DMS114 treated with DMSO at 0.1 percent for 48 hours (cell line): Measurements from ENCODE around the gene NXNL2.

Experiments used
- DNase-seq: peaks from one replicate; lab custom pipeline; 2025; ENCODE audit not compliant: unreplicated experiment; lab: John Stamatoyannopoulos, UW

Gene NXNL2

GRCh38 chr9:88578121-88579049 lies 43.4 kb downstream of the NXNL2 start:
- peak; percentile 33 for DNase-seq

- DNase-seq, result no peak
Measured at GRCh38 chr9:88579050-88579715, 44.2 kb downstream of the NXNL2 start.

- no peak for DNase-seq
Measured at GRCh38 chr9:88580961-88581360, 46.0 kb downstream of the NXNL2 start.

GRCh38 chr9:88583901-88584596 lies 49.1 kb downstream of the NXNL2 start:
- no peak for DNase-seq

- DNase-seq, result no peak
Measured at GRCh38 chr9:88585426-88585825, 50.4 kb downstream of the NXNL2 start.

- no peak for DNase-seq
Measured at GRCh38 chr9:88586452-88586851, 51.5 kb downstream of the NXNL2 start.

- no peak for DNase-seq
Measured at GRCh38 chr9:88587182-88587581, 52.2 kb downstream of the NXNL2 start.

- DNase-seq, result no peak
Measured at GRCh38 chr9:88587885-88588649, 53.1 kb downstream of the NXNL2 start.

GRCh38 chr9:88589656-88590055 lies 54.7 kb downstream of the NXNL2 start:
- DNase-seq, result no peak

- DNase-seq, result no peak
Measured at GRCh38 chr9:88590558-88591146, 55.7 kb downstream of the NXNL2 start.

GRCh38 chr9:88593537-88594185 lies 58.7 kb downstream of the NXNL2 start:
- peak; percentile 2 for DNase-seq
